Measurements from ENCODE around the gene PKDREJ. TPM values are rescaled to one million over a fixed set of nuclear protein-coding genes. Genes with fewer than 3 reads are reported as not detected.

The PKDREJ gene
- total RNA-seq, 2 donors from 2014 or later: 0.04 TPM; not detected in 1

DNA sequence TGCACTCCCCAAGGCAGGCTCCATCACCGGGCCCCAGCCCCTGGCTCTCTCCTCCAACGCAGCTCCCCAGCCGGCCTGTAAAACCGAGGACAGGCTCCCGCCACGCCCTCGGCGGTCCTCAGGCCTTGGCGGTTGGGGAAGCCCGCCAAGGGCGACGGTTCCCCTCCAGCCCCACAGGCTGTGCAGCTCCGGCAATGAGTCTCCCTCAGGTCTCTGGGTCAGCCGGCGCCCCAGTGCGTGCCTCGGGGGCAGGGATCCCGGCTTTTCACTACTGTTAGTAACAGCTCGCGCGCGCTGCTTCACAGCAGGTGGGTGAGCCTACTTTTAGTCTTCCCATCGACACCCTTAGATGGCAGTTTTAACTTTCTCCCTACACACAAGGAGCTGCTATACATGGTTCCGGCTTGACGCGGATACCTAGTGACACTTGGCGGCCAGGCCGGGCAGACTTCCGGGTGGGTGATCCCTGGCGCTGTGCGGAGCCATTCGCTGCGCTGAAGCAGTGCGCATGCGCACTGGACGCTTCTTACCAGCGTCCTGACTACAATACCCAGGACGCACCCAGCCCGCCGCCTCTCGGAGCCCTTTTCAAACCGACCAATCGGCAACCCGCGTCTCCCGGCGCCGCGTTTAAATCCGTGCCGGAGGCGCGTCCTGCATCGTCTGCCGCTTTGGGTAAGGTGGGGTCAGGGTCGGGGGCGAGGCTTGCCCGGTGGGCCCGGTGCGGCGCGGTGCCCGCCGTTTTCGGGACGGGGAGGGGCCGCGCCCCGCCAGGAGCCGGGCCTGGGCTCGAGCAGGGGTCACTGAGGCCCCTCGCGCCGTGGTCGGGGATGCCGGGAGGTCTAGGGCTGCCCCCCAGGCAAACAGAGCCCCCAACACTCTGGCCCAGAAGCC is 33.4 kb upstream of the PKDREJ start, which contains the start of gene GTSE1:
Gene GTSE1 (plus strand): TSS at position 614 of the 894 bp plus-strand sequence. CDS start 531 bp downstream, outside the sequence.
- Mint-ChIP-seq H3K4me3 (peak within 1 kb of the TSS; percentile 89), H3K27ac (peak within 1 kb of the TSS; percentile 86), H3K4me1 (peaks cover 14% of the 10 kb centered on the region), H3K27me3 (ENCODE audit: insufficient read depth) (no peaks in the 10 kb centered on the region), H3K9me3 (no peaks in the 10 kb centered on the region), H3K36me3 (ENCODE audit: low read depth) (peaks cover 37% of the 10 kb centered on the region)
- Histone ChIP-seq H3K4me1 (ENCODE audit: control insufficient read depth, insufficient read depth, low read length) (no peaks in the 10 kb centered on the region), H3K4me3 (ENCODE audit: low read length) (peak within 1 kb of the TSS; percentile 97), H3K36me3 (ENCODE audit: control insufficient read depth, insufficient read depth, low read length) (peaks cover 37% of the 10 kb centered on the region), H3K27me3 (ENCODE audit: control insufficient read depth, insufficient read depth, low read length, poor library complexity, severe bottlenecking) (no peaks in the 10 kb centered on the region), H3K27ac (ENCODE audit: low read depth, low read length) (peak within 1 kb of the TSS; percentile 51), H3K9me3 (ENCODE audit: control insufficient read depth, low read length) (no peaks in the 10 kb centered on the region), H3K9ac (ENCODE audit: extremely low read depth, low read length, poor library complexity, severe bottlenecking) (peak within 1 kb of the TSS; percentile 66)
- 1 to 5% methylated on average over 25 to 76 of the region's 76 CpGs for WGBS, 2 experiments (ENCODE audit: insufficient coverage in 1 of 2, insufficient read length in 1 of 2)
- TF ChIP-seq, protein P1, sequence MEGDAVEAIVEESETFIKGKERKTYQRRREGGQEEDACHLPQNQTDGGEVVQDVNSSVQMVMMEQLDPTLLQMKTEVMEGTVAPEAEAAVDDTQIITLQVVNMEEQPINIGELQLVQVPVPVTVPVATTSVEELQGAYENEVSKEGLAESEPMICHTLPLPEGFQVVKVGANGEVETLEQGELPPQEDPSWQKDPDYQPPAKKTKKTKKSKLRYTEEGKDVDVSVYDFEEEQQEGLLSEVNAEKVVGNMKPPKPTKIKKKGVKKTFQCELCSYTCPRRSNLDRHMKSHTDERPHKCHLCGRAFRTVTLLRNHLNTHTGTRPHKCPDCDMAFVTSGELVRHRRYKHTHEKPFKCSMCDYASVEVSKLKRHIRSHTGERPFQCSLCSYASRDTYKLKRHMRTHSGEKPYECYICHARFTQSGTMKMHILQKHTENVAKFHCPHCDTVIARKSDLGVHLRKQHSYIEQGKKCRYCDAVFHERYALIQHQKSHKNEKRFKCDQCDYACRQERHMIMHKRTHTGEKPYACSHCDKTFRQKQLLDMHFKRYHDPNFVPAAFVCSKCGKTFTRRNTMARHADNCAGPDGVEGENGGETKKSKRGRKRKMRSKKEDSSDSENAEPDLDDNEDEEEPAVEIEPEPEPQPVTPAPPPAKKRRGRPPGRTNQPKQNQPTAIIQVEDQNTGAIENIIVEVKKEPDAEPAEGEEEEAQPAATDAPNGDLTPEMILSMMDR (conservative IDR thresholded peaks at IDR 0.05): peak; percentile 26
- DNase-seq: peak; percentile 99

DNA sequence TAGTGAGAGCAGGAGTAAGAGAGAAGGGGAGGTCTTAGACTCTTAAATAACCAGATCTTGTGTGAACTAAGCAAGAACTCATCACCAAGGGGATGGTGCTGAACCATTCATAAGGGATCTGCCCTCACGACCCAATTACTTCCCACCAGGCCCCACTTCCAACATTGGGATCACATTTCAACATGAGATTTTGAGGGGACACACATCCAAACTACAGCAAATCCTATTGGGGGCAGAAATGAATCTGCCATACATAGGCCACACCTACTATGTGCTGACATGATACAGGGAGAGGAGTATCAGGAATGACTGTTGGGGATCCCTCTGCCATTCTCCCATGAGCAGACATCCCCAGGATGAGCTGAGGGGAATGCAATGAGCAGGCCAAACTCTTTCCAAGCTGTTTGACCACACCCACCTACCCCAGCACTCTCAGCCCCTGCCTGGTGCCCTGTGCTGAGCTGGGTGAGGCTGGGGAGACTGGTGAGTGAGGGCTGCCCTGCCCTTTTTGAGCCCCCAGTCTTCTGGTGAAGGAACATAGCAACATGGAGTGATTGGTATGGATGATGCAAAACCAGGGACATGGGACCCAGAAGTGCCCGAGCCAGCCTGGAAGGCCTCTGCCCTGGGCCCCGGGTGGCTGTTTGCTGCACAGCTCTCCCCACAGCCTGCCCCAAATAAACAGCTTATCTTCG is 32.3 kb upstream of the PKDREJ start:
- Histone ChIP-seq H3K4me3 (ENCODE audit: low read length) (peak overlapping the region; percentile 97), H3K36me3 (ENCODE audit: control insufficient read depth, insufficient read depth, low read length) (peaks cover 26% of the 10 kb centered on the region), H3K9me3 (ENCODE audit: control insufficient read depth, low read length) (no peaks in the 10 kb centered on the region), H3K27me3 (ENCODE audit: control insufficient read depth, insufficient read depth, low read length, poor library complexity, severe bottlenecking) (no peaks in the 10 kb centered on the region), H3K4me1 (ENCODE audit: control insufficient read depth, insufficient read depth, low read length) (no peaks in the 10 kb centered on the region), H3K9ac (ENCODE audit: extremely low read depth, low read length, poor library complexity, severe bottlenecking) (no peak overlapping the region), H3K27ac (ENCODE audit: low read depth, low read length) (no peak overlapping the region)
- TF ChIP-seq, protein P1 (conservative IDR thresholded peaks at IDR 0.05): no peak
- no peak overlapping the region for H3K27ac Mint-ChIP-seq
- H3K27me3 Mint-ChIP-seq (ENCODE audit: insufficient read depth): no peaks in the 10 kb centered on the region
- peaks cover 39% of the 10 kb centered on the region for H3K36me3 Mint-ChIP-seq (ENCODE audit: low read depth)
- 82 to 92% methylated on average over 3 to 4 of the region's 4 CpGs for WGBS, 2 experiments (ENCODE audit: insufficient coverage in 1 of 2, insufficient read length in 1 of 2)
- peaks cover 14% of the 10 kb centered on the region for H3K4me1 Mint-ChIP-seq
- peak overlapping the region; percentile 89 for H3K4me3 Mint-ChIP-seq
- H3K9me3 Mint-ChIP-seq: no peaks in the 10 kb centered on the region
- no peak for DNase-seq

DNA sequence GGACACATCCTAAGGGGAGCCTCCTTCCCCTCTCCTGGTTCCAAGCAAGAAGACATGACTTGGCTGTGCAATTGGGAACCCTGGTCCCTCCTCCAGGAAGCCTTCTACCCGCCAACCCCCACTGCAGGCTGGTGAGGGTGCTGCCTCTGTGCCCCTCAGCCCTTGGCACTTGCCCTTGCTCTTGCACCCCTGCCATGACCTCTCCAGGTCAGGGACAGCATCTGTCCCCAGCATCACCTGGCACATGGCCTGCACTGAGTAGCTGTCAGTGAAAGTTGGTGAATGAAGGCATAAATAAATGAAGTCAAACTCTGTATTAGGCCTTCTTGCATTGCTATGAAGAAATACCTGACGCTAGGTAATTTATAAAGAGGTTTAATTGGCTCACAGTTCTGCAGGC is 31.6 kb upstream of the PKDREJ start:
- no peaks in the 10 kb centered on the region for H3K9me3 Mint-ChIP-seq
- Histone ChIP-seq H3K27me3 (ENCODE audit: control insufficient read depth, insufficient read depth, low read length, poor library complexity, severe bottlenecking) (no peaks in the 10 kb centered on the region), H3K36me3 (ENCODE audit: control insufficient read depth, insufficient read depth, low read length) (peaks cover 22% of the 10 kb centered on the region), H3K27ac (ENCODE audit: low read depth, low read length) (no peak overlapping the region), H3K9ac (ENCODE audit: extremely low read depth, low read length, poor library complexity, severe bottlenecking) (no peak overlapping the region), H3K9me3 (ENCODE audit: control insufficient read depth, low read length) (no peaks in the 10 kb centered on the region), H3K4me1 (ENCODE audit: control insufficient read depth, insufficient read depth, low read length) (no peaks in the 10 kb centered on the region), H3K4me3 (ENCODE audit: low read length) (no peak overlapping the region)
- H3K4me3 Mint-ChIP-seq: no peak overlapping the region
- no peak for DNase-seq
- no peaks in the 10 kb centered on the region for H3K27me3 Mint-ChIP-seq (ENCODE audit: insufficient read depth)
- WGBS, 2 experiments (ENCODE audit: insufficient coverage in 1 of 2, insufficient read length in 1 of 2): 92 to 97% methylated on average over 2 of the region's 2 CpGs
- H3K4me1 Mint-ChIP-seq: peaks cover 14% of the 10 kb centered on the region
- H3K36me3 Mint-ChIP-seq (ENCODE audit: low read depth): peaks cover 41% of the 10 kb centered on the region
- H3K27ac Mint-ChIP-seq: no peak overlapping the region
- TF ChIP-seq, protein P1 (conservative IDR thresholded peaks at IDR 0.05): no peak
